HG02938 (cell line): ENCODE results near the gene SLC23A2.

Experiments
- ATAC-seq: cut with Tn5 transposase; IDR thresholded peaks from one replicate; pipeline ENCODE4 v1.9.1; 2021; ENCODE audit warnings: mild to moderate bottlenecking, moderate library complexity; ENCODE audit not compliant: unreplicated experiment

SLC23A2 gene

DNA sequence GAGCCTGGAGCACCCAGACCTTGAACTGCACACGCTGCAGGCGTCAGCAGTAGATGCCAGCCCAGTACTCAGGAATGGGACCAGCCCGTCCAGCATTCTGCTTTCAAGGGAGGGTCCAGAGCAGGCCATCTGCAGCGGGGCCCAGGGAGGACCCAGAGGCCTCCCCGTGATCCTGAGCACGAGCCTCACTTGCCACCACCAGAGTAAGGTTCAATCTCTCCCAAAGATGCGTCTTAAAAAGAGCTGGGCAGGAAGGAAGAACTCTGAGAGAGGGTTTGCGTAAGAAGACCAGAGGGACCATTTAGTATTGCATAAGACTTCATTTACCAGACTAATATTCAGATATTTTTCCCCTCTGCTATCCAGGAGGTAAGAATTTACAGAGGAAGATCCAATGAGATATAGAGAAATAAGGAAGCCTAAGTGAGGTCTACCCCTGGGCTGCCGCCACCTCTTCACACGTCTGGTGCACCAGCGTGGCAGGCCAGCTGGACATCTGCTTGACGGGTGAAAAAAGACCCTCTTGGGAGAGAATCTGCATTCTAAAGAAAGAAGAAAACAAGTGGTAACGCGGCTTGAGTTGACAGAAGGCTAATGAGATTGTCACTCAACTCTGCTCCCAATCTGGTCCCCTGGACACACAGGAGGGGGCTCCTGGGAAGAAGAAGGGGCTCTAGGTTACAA, 172.3 kb downstream of the SLC23A2 start:
- no peak for ATAC-seq

DNA sequence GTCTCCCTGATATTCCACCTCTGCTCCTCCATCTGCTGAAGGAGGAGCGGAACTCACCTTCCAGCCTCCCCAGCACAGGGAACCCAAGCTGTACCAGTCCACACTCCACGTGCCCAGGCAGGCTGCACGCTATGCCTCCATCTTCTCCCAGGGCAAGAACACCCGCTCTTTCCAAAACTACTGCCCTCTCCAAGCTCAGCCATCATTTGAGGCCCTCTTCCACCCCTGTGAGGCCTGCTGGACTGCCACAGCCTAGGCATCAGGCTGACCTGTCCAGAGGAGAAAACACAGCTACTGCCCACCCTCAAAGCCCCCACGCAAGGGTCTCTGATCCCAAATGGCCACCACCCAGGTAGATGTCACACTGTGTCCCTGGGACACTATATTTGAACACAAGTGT, 179.7 kb downstream of the SLC23A2 start:
- no peak for ATAC-seq

DNA sequence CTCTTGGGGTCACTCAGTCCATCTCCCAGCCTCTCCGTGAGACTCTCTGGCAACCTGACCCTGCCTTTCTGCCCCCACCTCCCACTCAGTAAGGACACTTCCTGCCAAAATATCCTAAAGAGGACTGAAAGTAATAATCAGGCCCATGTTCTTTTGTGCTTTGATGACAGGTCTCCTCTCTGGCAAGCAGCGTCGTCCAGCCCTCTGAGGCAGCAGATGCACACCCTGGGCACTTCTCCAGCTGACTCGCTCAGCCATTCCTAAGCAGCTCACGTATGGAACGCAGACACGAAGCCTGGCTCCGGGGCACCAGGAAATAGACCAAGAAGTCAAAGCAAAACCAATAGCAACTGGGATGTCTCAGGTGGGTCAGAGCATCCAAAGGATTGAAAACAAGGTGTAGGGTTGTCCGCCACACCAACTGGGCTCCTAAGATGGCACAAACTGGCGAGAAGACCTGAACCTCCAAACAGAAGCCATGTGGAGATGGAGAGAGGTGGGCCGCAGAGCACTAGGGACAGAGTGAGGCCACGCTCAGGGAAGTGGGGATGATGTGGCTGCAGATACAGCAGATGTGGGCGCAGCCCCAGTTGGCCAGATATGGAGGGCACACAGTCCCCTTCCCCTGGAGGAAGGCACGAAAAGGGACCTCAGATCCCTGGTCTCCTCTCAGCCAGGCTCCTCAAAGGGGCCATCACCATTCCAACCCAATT, 180.3 kb downstream of the SLC23A2 start:
- ATAC-seq: no peak

DNA sequence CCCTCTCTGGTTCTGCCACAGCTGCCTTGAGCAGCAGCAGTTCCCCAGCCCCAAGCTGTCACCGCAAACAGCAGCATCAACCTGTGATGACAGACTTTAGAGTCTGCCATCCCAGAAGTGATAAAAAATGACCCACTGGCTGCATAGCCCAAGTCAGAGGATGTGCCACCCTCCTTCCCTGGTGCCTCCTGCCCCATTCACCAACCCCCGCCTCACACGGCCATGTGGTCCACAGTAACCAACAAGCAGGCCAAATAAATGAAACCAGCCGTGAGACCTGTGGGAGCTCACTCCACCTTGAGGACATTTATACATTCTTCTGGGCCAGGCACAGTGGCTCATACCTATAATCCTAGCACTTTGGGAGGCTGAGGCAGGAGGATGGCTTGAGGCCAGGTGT, 181.4 kb downstream of the SLC23A2 start:
- ATAC-seq: no peak

DNA sequence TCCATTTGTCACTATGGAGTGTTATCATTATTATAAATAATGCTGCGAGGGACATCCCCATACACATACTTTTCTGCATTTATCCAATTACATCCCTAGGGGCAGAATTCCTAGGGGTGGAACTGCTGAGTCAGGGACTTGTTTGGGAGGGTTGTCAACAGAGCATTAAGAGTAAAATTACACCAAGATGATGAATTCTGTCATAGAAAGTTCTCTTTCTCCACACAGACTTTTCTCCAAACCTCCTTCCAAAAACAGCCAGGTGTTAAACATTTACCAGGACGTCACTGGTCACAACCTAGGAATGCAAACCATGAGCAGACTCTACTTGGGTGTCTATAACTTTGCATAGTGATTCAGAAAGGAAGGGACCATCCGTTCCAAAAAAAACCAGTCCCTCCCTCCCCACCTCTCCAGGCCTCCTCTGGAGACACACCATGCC, 184.1 kb downstream of the SLC23A2 start:
- ATAC-seq: no peak

DNA sequence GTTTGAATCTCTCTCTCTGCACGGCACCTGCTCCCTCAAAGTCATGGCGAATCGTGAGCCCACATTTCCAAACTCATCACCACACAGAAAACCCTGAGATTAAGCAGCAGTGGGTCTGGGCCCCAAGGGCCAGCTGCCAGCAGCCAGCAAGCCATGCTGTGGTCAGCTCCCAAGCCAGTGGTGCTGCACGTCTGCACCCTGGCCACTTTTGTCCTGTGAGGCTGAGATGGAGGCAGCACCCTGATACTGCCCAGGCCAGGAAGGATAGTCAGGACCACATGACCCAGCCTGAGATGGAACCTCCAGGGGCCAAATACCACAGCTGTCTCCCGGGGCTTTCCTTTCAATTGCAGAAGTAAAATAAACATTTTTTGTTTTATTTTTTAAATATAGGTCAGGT, 185.7 kb downstream of the SLC23A2 start:
- no peak for ATAC-seq

DNA sequence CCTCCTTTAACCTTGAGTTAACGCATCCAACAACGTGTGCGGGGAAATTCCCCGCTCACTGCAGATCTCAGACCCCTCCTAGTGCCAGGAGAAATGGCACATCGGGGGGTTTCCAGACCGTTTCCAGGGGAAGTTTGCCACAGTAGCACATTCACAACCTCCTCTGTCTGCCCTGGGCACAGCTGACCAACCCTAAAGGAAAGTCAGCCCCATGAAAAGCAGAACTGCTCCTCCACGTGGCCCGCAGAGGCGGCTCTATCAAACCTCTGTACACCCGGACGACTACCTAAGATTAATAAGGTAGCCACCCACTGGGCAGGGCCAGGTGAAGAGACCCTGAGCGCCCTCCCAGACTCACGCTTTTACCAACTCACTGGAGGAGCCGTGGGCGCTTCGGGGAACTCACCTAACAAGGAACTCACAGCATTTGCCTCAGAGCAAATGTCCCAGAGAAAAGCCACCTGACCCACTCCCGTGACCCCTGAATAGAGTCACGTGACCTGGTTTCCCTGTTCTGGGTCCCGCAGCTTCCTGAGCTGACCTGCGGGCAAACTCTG, 186.5 kb downstream of the SLC23A2 start:
- peak; percentile 45 for ATAC-seq

DNA sequence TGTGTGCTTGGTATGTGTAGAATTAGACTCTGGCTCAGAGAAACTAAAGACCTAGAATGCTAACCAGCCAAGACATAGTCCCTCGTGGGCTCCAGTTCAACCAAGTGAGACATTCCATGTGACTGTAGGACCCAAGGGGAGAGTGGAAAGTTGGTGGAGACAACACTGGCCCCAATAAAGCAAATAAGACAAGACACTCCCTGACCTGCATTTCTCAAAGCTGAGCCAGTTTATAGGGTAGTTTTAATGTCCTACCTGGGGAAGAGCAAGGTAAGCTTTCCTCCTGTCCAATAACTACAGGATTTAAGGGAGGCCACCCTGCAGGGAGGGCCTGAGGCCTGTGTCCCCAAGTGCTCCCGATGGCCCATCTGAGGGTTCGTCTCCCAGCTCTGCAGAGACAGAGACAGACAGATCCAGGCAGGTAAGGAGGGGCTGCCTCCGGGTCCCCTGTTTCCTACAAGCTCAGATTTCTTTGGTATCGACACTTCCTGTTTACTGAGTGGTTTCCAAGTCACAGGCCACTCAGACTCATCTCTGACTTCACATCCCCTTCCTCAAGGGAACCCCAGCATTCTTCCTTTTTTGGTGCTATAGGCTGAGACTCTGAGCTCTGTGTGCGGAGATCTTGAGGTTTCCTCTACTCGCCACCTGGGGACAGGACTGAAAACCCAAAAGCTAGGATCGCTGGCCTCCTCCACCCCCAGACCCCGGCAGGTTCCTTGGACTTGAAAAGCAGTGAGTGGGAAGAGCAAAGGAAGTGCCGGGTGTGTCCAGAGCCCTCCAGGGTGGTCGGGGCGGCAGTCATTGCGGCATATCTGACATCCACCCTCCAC, 187.2 kb downstream of the SLC23A2 start:
- ATAC-seq: peak; percentile 50

DNA sequence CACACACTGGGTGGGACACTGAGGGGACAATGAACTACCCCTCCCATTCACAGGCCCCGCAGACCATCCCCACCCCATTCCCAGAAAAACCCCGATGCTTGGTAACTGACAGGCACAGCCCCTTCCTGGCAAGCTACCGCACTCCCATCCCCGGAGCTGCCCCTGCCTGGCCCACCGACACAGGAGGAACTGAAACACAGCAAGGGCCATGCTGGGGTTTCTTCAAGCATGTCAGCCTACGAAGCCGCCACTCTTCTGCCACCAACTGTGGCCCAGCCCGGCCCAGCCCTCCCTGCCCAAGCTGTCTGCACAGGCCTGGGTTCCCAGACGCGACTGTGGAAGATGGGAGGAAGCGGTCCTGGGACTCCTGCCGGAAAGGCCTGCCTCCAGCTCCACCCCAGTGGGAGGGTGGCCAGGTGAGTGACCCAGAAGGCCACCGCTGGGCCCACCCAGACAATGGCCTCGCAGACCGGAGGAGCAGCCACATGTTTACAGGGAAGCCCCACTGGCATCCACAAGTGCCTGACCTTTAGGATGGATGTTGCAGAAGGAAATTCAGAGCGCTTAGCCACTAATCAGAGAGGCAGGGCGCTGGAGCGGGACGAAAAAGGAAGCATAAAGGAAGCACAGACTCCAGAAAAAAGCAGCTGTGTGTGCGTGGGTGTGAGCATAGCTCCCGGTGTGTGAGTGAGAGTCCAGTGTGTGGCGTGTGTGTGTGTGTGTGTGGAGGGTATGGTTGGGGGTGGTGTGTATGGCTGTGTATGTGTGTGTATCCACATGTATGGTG, 188.0 kb downstream of the SLC23A2 start:
- no peak for ATAC-seq

DNA sequence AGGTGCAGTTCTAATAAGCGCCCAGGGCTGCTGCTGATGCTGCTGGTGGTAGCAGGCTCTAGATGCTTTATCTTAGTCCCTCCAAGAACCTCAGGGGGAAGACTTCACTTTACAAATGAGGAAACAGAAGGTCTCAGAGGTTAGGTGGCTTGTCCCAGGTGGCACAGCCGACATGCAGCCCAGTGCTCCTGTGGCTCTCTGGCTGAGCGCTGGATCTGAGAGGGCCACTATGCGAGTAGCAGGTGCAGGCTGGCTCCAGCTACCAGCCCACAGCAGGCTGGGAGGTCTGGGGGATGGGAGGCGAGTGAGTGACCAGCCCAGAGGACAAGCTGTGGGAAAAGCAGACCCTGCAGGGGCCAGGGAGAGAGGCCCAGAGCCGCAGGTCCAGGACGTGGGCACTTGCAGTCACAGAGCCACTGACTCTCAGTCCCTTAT, 188.7 kb downstream of the SLC23A2 start:
- no peak for ATAC-seq

DNA sequence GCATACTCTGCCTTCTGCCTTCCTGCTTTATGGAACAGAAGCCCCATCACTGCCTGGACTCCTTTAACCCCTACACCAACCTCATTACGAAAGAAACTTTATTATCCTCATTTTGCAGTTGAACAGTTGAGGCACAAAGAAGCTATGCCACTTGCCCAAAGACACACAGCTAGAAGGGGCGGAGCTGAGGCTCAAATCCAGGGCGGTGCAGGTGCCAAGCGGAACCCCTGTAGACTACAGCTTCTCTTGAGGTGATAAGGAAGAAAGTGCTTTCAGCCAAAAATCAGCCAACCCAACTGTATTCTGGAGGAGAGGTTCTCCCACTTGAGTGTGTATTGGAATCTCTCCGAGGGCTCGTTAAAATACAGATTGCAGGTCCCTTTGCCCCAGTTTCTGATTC, 189.1 kb downstream of the SLC23A2 start:
- no peak for ATAC-seq

DNA sequence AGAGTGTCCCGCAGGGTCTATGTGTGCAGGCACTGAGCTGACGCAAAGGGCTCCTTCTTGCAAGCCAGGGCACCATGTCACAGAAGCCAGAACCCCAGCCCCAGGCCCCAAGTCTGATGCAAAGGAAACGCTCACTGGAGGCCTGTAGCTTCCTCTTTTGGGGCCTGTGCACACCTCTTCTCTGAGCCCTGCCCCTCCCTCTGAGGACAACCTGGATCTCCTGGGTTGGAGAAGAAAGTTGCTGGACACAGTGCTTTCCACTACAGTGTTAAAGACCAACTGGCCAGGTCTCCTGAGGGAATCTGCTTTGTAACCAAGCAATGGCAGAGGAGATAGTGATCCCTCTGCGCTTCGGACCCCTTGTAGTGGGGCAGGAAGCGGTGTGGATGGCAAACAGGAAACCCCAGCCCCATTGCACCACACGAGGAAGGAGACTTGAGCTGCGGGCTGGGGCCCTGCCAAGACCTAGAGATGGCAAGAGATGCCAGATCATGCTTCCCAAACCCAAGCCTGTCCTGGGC, 189.6 kb downstream of the SLC23A2 start:
- ATAC-seq: no peak

DNA sequence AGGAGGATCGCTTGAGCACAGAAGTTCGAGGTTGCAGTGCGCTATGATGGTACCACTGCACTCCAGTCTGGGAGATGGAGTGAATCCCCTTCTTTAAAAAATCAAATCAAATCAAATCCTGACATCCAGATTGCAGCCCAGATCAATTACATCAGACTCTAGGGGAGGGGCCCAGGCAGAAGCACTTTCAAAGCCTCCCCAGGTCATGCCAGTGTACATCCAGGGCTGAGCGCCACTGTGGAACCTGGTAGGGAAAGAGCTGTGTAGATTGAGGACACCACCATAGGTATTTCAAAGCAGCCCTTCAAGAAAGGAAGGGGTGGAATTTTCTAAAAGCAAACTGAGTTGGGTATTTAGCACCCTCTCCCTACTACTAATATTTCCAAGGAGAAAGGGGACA, 190.1 kb downstream of the SLC23A2 start:
- no peak for ATAC-seq

DNA sequence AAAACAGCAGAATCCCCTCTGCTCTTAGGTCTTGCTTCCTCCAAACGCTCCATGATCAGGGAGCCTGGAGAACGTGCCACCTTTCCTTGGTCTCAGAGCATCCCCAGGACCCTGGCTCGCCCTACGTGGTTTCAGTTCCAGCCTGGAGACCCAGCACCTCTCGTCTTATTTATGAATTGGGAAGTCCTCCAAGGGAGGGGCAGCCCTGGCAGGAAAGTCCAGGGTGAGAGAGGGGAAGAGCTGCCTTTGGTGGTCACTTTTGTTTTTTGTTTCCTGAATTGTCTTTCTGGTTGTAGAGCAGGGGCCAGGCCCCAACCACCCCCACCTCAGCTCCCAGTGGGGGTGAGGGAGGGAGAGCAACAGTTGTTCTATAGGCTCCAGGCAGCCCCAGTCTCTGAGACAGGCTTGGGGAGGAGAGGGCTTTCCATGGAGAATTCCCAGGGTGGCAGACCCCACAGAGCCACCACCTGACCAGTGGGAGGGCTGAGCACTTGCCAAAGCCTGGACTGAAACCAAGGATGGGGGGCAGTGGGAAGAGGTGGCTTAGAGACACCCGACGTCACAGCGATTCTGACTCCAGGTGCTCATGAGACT, 190.8 kb downstream of the SLC23A2 start:
- ATAC-seq: no peak

DNA sequence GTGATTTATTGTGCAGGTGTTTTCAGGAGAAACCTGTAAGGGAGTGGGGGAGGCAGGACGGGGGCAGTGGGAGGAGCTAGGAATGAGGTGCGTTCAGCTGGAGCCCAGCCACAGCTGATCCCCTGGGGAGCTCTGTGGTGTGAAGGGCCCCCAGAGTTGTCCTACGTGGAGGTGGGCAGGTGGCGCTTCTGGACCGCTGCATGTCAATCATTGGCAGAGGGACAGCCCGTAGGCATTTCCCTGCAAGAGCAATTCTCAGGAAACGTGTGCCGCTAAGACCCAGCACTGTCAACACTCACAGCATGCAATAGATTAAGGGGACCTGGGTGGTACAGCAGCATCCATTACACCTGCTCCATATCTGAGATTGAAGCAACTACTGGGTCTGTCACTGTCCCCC, 191.6 kb downstream of the SLC23A2 start:
- ATAC-seq: no peak

DNA sequence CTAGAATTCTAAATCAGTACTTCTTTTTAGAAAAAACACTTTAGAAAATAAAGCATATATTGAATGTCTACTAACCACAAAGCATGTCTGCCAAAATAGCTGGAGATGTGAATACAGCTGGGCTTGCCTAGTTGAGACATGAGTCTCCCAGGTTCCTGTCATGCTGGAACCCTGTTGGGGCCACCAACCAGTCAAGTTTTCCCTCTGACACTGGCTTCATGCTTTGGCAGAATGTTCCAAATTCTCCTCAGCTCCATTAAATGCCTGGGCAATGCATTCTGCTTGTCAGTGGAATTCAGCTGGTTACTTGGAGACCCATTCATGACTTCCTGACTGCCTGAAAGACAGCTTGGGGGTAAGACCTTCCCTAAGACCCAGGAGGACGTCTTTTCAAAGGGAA, 192.4 kb downstream of the SLC23A2 start:
- ATAC-seq: no peak

DNA sequence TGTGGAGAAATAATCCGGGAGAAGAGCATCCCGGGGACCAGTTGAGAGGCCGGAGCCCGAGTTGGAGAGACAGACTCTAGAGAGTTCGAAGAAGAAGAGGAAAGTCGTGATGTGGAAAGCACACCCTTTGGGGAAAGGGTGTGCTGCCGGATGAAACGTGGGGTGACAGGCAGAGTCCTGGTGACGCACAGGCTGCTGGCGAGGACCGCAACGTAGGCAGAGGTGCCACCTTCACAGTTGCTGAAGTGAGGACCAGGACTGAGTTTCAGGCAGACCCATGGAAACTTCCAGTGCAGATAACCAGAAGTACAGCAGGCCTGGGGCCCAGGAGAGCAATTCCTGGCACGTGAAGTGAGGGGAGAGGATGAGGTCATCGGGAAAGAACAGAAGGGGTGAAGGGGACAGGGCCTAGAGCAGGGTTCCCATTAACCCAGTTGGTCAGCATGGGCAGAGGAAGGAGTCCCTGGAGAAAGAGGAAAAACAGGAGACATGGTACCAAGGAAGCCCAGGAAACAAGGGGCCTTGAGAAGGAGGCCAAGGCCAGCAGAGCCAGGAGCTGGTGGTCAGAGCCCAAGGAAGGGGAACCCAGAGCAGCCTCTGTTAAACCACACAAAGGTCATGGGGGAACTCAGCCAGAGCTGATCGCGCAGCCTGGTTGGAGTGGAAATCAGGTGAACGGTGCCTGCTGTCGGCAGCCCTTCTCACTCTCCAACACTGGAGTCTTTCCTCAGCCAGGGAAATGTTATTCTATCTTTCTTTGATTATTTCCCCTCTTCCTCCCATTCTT, 195.5 kb downstream of the SLC23A2 start:
- ATAC-seq: no peak

DNA sequence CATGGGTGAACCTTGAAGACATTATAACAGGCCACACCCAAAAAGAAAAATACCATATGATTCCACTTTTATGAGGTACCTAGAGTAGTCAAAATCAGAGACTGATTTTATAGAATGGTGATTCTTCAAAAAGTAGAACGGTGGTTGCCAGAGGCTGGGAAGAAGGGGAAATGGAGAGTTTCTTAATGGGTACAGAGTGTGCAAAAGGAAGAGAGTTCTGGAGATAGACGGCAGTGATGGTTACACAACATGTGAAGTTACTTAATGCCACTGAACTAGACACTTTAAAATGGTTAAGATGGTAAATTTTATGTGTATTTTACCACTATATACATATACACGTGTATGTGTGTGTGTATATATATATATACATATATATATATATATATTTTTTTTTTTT, 198.8 kb downstream of the SLC23A2 start:
- no peak for ATAC-seq
